HEK293T (cell line): Measurements from ENCODE around the gene IFNLR1.

Experiments used
- CTCF ChIA-PET: fragments of 350-600 bp; formaldehyde crosslinking; extraction: SDS; loops from one replicate; lab custom pipeline; 2021; ENCODE audit warnings: antibody characterized with exemption, inconsistent platforms; lab: Yijun Ruan, JAX
- POLR2A ChIA-PET: fragments of 350-600 bp; formaldehyde crosslinking; extraction: SDS; loops from one replicate; lab custom pipeline; 2020; ENCODE audit warnings: antibody characterized with exemption, inconsistent platforms; lab: Yijun Ruan, JAX
- DNase-seq: peaks from one replicate; pipeline ENCODE4 v3.0.0; 2012; ENCODE audit warnings: mixed read lengths; ENCODE audit errors: extremely low spot score
- ARNT ChIP-seq: fragments of 450-650 bp; IDR thresholded peaks from 2 replicates; pipeline ENCODE4 v1.6.1; 2017; ENCODE audit warnings: mild to moderate bottlenecking
- BHLHE40 ChIP-seq: fragments of 450-650 bp; IDR thresholded peaks from 2 replicates; pipeline ENCODE4 v1.6.1; 2016; ENCODE audit warnings: mild to moderate bottlenecking, moderate library complexity, borderline replicate concordance
- CTBP1 ChIP-seq: fragments of 450-650 bp; IDR thresholded peaks from 2 replicates; pipeline ENCODE4 v1.6.1; 2016; ENCODE audit warnings: borderline replicate concordance
- ELF4 ChIP-seq: fragments of 450-650 bp; IDR thresholded peaks from 2 replicates; pipeline ENCODE4 v1.6.1; 2017; ENCODE audit warnings: antibody characterized with exemption
- FOXA1 ChIP-seq: fragments of 450-650 bp; IDR thresholded peaks from 2 replicates; pipeline ENCODE4 v1.6.1; 2016; ENCODE audit warnings: mild to moderate bottlenecking
- FOXK2 ChIP-seq: fragments of 450-650 bp; IDR thresholded peaks from 2 replicates; pipeline ENCODE4 v1.6.1; 2016; ENCODE audit warnings: mild to moderate bottlenecking
- FOXM1 ChIP-seq: fragments of 450-650 bp; IDR thresholded peaks from 2 replicates; pipeline ENCODE4 v1.6.1; 2017; ENCODE audit warnings: mild to moderate bottlenecking, borderline replicate concordance
- HDGF ChIP-seq: fragments of 450-650 bp; IDR thresholded peaks from 2 replicates; pipeline ENCODE4 v1.6.1; 2017; ENCODE audit warnings: antibody characterized with exemption, borderline replicate concordance
- L3MBTL2 ChIP-seq: fragments of 450-650 bp; conservative IDR thresholded peaks from 2 replicates; pipeline ENCODE4 v1.6.1; 2016; ENCODE audit warnings: mild to moderate bottlenecking
- LEF1 ChIP-seq: fragments of 450-650 bp; IDR thresholded peaks from 2 replicates; pipeline ENCODE4 v1.6.1; 2017; ENCODE audit warnings: mild to moderate bottlenecking, borderline replicate concordance
- NFRKB ChIP-seq: fragments of 450-650 bp; IDR thresholded peaks from 2 replicates; pipeline ENCODE4 v1.6.1; 2016; ENCODE audit warnings: mild to moderate bottlenecking, moderate library complexity
- SP1 ChIP-seq: fragments of 450-650 bp; IDR thresholded peaks from 2 replicates; pipeline ENCODE4 v1.6.1; 2017
- SUZ12 ChIP-seq: fragments of 450-650 bp; IDR thresholded peaks from 2 replicates; pipeline ENCODE4 v1.6.1; 2016; ENCODE audit warnings: mild to moderate bottlenecking
- TARDBP ChIP-seq: fragments of 450-650 bp; IDR thresholded peaks from 2 replicates; pipeline ENCODE4 v1.6.1; 2016
- ZNF384 ChIP-seq: fragments of 450-650 bp; IDR thresholded peaks from 2 replicates; pipeline ENCODE4 v1.6.1; 2016
- TF ChIP-seq, protein P1 (sequence below): fragments of 450-650 bp; IDR thresholded peaks from 2 replicates; pipeline ENCODE4 v1.6.1; 2016

IFNLR1 gene

DNA sequence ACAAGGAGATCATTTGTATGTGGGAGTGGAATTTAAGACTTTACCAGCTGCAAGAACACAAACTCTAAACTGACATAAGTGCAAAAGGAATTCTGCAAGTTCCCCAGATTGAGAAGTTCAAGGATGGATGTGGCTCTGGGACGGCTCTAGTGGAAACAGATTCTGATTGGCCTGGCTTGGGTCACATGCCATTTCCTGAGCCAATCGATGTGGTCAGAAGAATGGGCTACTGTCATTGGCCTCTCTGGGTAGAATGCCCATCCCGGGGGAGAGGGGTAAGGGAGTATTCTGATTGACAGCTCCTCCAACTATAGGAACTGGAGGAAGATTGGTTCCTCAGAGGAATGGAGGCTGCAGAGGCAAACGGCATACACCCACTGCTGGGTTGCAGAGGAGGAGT lies 6.0 kb upstream of the IFNLR1 start:
- ChIA-PET CTCF (interaction anchor here (0.7 kb wide), 1 partner anchor 222 kb away, joined by 3 read pairs; the partner anchor contains the start of gene NIPAL3), POLR2A (no interaction called here)
- TF ChIP-seq, protein P1, sequence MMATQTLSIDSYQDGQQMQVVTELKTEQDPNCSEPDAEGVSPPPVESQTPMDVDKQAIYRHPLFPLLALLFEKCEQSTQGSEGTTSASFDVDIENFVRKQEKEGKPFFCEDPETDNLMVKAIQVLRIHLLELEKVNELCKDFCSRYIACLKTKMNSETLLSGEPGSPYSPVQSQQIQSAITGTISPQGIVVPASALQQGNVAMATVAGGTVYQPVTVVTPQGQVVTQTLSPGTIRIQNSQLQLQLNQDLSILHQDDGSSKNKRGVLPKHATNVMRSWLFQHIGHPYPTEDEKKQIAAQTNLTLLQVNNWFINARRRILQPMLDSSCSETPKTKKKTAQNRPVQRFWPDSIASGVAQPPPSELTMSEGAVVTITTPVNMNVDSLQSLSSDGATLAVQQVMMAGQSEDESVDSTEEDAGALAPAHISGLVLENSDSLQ, result peak; percentile 90
- no peak for TF ChIP-seq TARDBP
- peak; percentile 28 for DNase-seq

DNA sequence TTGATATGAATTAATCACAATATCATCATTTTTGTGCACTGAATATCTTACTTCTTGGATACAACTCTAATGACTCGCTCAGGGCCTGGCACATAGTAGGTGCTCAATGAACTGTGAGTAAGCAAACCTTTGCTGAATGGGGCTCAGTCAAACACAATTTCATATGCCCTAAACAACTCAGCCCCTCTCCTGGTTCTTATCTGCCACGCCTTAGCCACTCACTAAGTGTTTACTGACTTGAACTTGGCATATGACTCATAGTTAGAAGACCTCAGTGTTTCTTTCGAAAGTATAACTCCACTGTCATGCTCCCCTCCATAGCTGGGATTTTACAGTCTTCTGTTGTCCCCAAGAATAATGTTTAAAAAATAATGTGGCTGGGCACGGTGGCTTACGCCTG lies 4.8 kb upstream of the IFNLR1 start:
- POLR2A ChIA-PET, result no interaction called here
- no peak for DNase-seq
- CTCF ChIA-PET, result no interaction called here
- TF ChIP-seq SUZ12 (no peak), HDGF (no peak), SP1 (no peak), ELF4 (no peak), CTBP1 (no peak)
- TF ChIP-seq, protein P1, result no peak

DNA sequence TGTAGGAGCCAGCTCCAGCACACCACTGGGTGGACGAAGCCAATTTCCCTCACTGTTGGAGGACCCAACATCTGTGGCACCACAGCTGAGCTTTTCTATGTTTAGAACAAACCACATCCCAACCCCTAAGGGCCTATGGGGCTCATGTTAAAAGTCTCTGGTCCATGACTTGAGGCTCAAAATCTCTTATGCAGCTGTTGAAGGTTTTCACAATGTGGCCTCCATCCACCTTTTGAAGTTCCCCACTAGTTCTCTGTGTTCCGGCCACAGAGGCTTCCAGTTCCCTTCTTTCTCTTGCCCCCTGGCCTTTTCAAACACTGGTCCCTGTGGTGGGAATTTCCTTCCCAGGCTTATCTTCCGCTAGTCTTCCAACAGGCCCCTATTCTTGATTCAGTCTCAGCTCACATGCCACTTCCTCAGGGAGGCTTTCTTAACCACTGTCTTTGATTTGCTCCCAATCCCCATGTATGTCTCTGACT lies 3.9 kb upstream of the IFNLR1 start:
- ChIA-PET POLR2A (no interaction called here), CTCF (interaction anchor here (1.8 to 2.4 kb wide), 2 partner anchors 11 to 41 kb away, joined by 4 to 9 read pairs; no protein-coding TSS in a partner anchor)
- no peak for TF ChIP-seq TARDBP
- no peak for TF ChIP-seq BHLHE40
- TF ChIP-seq NFRKB, result no peak
- no peak for TF ChIP-seq ARNT
- TF ChIP-seq FOXM1, result no peak
- TF ChIP-seq SP1, result no peak
- TF ChIP-seq L3MBTL2, result no peak
- TF ChIP-seq ZNF384, result no peak
- TF ChIP-seq SUZ12, result no peak
- no peak for TF ChIP-seq FOXK2
- no peak for DNase-seq

DNA sequence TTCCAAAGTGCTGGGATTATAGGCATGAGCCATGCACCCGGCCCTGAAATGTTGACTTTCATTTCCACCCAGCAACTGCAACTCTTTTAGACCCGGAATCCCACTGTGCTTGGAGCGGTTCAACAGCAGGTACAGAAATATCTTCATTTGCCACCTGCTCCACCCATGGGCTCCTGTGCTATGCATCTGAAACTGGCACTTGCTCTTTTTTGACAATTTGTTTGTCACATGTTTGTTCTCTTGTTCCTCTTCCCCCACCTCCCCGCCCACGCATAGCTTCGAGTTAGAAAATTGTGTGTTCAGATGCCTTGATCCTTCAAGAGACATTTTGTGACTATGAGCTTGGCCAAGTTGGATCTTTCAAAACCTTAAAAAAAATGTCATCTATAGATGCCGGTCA lies 2.4 kb upstream of the IFNLR1 start:
- TF ChIP-seq FOXK2 (no peak), SUZ12 (no peak), TARDBP (no peak)
- ChIA-PET POLR2A (no interaction called here), CTCF (interaction anchor here (1.2 to 2.4 kb wide), 3 partner anchors 9 to 39 kb away, joined by 3 to 9 read pairs (median 4); no protein-coding TSS in a partner anchor)
- DNase-seq, result no peak

DNA sequence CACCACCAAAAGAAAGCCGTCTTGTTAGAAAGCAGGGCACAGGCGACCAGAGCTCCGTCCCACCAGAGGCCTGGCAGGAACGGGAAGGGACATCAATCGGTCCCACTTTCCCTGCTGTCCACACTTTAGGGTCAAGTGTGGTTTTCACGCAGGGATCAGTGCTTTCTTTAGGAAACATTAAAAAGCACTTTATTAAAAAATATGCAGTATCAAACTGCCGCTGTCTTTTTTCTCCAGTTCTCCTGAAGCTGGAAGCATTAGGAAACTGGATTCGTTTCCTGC lies 437 bp downstream of the IFNLR1 start:
- ChIA-PET POLR2A (interaction anchor here (1.0 to 1.7 kb wide), 4 partner anchors 35 to 628 kb away, joined by 3 to 6 read pairs (median 4); no protein-coding TSS in a partner anchor), CTCF (interaction anchor here (1.2 kb wide), 1 partner anchor 36 kb away, joined by 7 read pairs; no protein-coding TSS in a partner anchor)
- TF ChIP-seq BHLHE40, result no peak
- no peak for DNase-seq

DNA sequence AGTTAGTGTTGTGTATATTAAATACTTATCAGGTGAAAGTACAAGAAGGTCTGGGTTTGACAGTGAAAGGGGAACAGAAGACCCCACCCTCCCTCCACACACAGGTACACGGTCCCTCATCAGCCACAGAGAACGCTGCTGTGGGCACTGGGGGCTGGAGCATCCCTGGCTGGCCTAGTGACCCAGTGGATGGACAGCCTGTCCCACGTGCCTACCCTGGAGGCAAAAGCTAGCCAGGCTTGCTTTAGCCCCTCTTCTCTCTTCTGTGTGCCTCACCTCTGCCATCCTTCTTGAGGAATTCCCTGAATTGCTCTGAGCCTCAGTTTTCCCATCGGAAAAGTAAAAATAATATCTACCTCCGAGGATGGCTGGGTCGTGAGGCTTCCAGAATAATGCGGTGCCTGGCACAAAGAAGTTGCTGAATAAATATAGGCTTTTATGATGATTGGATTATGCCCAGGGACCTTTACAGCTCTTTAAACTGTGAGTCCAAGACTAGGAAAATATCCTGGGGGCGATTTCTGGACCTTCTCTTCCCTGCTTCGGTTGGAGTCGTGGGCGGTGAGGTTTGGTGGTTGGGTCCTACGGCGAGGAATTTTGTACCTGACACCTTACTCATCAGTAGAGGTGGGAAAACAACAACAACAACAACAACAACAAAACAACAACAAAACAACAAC lies 918 bp downstream of the IFNLR1 start:
- no peak for DNase-seq
- CTCF ChIA-PET, result interaction anchor here (1.2 kb wide), 1 partner anchor 36 kb away, joined by 7 read pairs; no protein-coding TSS in a partner anchor
- POLR2A ChIA-PET, result interaction anchor here (1.0 to 1.7 kb wide), 4 partner anchors 34 to 628 kb away, joined by 3 to 6 read pairs (median 4); no protein-coding TSS in a partner anchor

DNA sequence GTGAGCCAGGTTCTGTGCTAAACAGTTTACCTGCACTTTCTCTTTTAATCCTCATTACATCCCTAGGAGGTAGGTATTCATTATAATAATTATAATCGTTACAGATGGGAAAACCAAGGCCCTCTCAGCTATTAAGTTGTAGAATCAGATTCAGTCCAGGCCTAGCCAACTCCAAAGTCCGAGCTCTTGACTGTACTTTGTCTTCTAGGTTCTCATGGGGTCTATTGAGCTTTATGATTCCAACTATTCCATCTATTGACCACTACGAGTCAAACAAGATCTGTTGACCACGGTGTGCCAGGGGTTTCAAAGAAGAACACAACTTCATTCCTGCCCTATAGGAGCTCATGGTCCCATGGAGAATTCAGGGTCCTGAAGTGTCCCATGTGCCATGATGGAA lies 2.0 kb downstream of the IFNLR1 start:
- POLR2A ChIA-PET, result no interaction called here
- DNase-seq, result no peak

More for the DNA sequence above, 918 bp downstream of the IFNLR1 start:
- TF ChIP-seq FOXA1, result no peak
- TF ChIP-seq FOXK2, result no peak
- no peak for TF ChIP-seq BHLHE40
- TF ChIP-seq ARNT, result no peak
- no peak for TF ChIP-seq CTBP1
- no peak for TF ChIP-seq FOXM1
- TF ChIP-seq ELF4, result no peak
- no peak for TF ChIP-seq SP1
- no peak for TF ChIP-seq ZNF384

DNA sequence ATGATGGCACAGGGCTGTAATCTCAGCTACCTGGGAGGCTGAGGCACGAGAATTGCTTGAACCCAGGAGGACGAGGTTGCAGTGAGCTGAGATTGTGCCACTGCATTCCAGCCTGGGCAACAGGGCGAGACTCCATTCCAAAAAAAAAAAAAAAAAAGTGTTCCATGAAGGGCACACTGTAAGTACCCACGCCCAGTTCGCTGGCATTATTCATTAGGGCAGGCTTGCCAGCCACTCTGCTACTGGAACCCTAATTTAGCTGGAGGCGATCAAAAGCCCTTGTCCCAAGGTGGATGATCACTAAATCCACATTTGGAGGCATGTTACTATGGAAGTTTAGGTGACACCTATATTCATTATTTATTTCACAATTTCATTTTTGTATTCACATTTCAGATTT lies 5.0 kb downstream of the IFNLR1 start:
- POLR2A ChIA-PET, result no interaction called here
- DNase-seq, result no peak
- CTCF ChIA-PET, result no interaction called here
- no peak for TF ChIP-seq ELF4
- no peak for TF ChIP-seq SUZ12
- no peak for TF ChIP-seq NFRKB
- TF ChIP-seq SP1, result no peak
- no peak for TF ChIP-seq FOXA1
- TF ChIP-seq ARNT, result no peak
- no peak for TF ChIP-seq FOXM1
- TF ChIP-seq LEF1, result no peak
- no peak for TF ChIP-seq ZNF384
- TF ChIP-seq HDGF, result no peak

More for the DNA sequence above, 2.0 kb downstream of the IFNLR1 start:
- CTCF ChIA-PET, result interaction anchor here (1.2 kb wide), 1 partner anchor 35 kb away, joined by 3 read pairs; no protein-coding TSS in a partner anchor
- no peak for TF ChIP-seq ELF4
- TF ChIP-seq ZNF384, result no peak
- TF ChIP-seq CTBP1, result no peak
- TF ChIP-seq SUZ12, result no peak
- TF ChIP-seq NFRKB, result no peak
- TF ChIP-seq FOXK2, result no peak
